Pancreas (tissue), 10 donors: ENCODE measurements around the gene PRR5. TPM values are rescaled to one million over a fixed set of nuclear protein-coding genes. Genes with fewer than 3 reads are reported as not detected.
A peak's percentile ranks its signal among the peaks of the same experiment; 100 is the strongest.

Experiments
- ATAC-seq, 4 donors: fragments of 200-7000 bp; cut with Tn5 transposase; one replicate each; pipeline versions ENCODE4 v1.8.0 to v1.9.1; 2020; ENCODE audit warnings: mild to moderate bottlenecking in 4 of 4, moderate library complexity in 4 of 4
- DNase-seq, 6 donors: peaks; one replicate each; pipeline ENCODE4 v3.0.0-alpha.2; 2020
- FAIRE-seq: peaks from 2 replicates; lab custom pipeline; 2012; peaks lifted over from hg19 to GRCh38; lab: Jason Lieb, UNC
- H3K27ac ChIP-seq, 4 donors: fragments of 200-600 bp; sonication (generic); 1 replicate in 3 of 4; 2 replicates in 1 of 4; pipeline versions ENCODE4 v1.5.0 to v1.8.0; 2020
- H3K27me3 ChIP-seq, 4 donors: fragments of 200-600 bp; one replicate each; pipeline ENCODE4 v1.8.0; 2021
- H3K36me3 ChIP-seq, 3 donors: fragments of 200-600 bp; sonication (generic) in 1 of 3; one replicate each; pipeline versions ENCODE4 v1.5.0 to v1.8.0; 2020 to 2021
- H3K4me1 ChIP-seq, 3 donors: fragments of 200-600 bp; one replicate each; pipeline ENCODE4 v1.8.0; 2021
- H3K4me3 ChIP-seq, 4 donors: fragments of 200-600 bp; sonication (generic) in 2 of 4; one replicate each; pipeline versions ENCODE4 v1.5.0 to v1.8.0; 2020 to 2021
- H3K9me3 ChIP-seq, 4 donors: fragments of 200-600 bp; one replicate each; pipeline ENCODE4 v1.8.0; 2021
- CTCF ChIP-seq, 4 donors: fragments of 200-600 bp; sonication (generic) in 3 of 4; IDR thresholded peaks; one replicate each; pipeline versions ENCODE4 v1.5.0 to v1.8.0; 2021; ENCODE audit warnings: antibody characterized with exemption in 4 of 4
- WGBS, 2 donors: extraction: QIAGEN DNeasy Blood & Tissue Kit; methylation state at CpG; one replicate each; pipeline ENCODE4 v1.1.7; 2013; 5-methylcytosine and 5-hydroxymethylcytosine counted together
- intact Hi-C, 3 donors: fragments of 100-400 bp; cut with DNase I; formaldehyde crosslinking; loops; one replicate each; pipeline versions ENCODE4 v1.11.1 to v1.14.2; 2022
- polyA plus RNA-seq, 2 donors: library from polyadenylated mRNA; stranded (reverse); fragments of 200-250 nt; gene quantifications; one replicate each; pipeline ENCODE4 v1.2.3, GENCODE V29; 2013
- total RNA-seq, 6 donors: library from RNA; stranded (reverse); fragmentation: NEBNext Ultra II Directional in 4 of 6; extraction: Animal tissue kit (Norgen Biotek cat#: 25700) in 4 of 6; gene quantifications; one replicate each; pipeline versions ENCODE4 v1.2.1 to v1.2.4, GENCODE V29; 2021 to 2023
- donor health status: healthy with polysubstance abuse.
- donor health status: DM: no; HTN: no; CAD: no; lungs with moderate emphysema.
- donor health status: DM: no; HTN: no; CAD: no.
- donor health status: control.
- donor health status: control.
- donor health status: Bipolar disorder and iron deficiency.
- donor health status: DM: yes; HTN: yes; CAD: no.
- donor health status: DM: no; HTN: no; CAD: no.
- donor health status: DM: no; HTN: no; CAD: no.
- donor health status: DM: yes; HTN: yes; CAD: no.

The PRR5 gene
- total and polyA plus RNA-seq, 8 donors, result 7.0 to 23.0 (median 10.1) TPM

GRCh38 chr22:44680481-44680894 lies 21.5 kb upstream of the PRR5 start:
- no peaks in the 10 kb centered on the region for H3K4me1 ChIP-seq
- 39 to 57% methylated on average over 6 to 7 of the region's 7 CpGs for WGBS, 2 donors
- no peak for DNase-seq
- H3K36me3 ChIP-seq, result no peaks in the 10 kb centered on the region
- H3K27ac ChIP-seq, result no peak overlapping the region
- no peak for FAIRE-seq
- intact Hi-C loops, result no loop called here
- H3K9me3 ChIP-seq, result no peaks in the 10 kb centered on the region
- no peak for TF ChIP-seq CTCF (IDR thresholded peaks at IDR 0.05)
- no peak overlapping the region for H3K4me3 ChIP-seq
- no peak for ATAC-seq
- no peaks in the 10 kb centered on the region for H3K27me3 ChIP-seq

- DNase-seq (no peak), ATAC-seq (no peak), FAIRE-seq (no peak)
- Histone ChIP-seq H3K36me3 (no peaks in the 10 kb centered on the region), H3K27me3 (no peaks in the 10 kb centered on the region), H3K9me3 (no peaks in the 10 kb centered on the region), H3K27ac (no peak overlapping the region), H3K4me3 (no peak overlapping the region), H3K4me1 (no peaks in the 10 kb centered on the region)
- intact Hi-C loops, result no loop called here
- 77 to 94% methylated on average over 11 of the region's 11 CpGs for WGBS, 2 donors
- no peak for TF ChIP-seq CTCF (IDR thresholded peaks at IDR 0.05)
Measured at GRCh38 chr22:44682556-44683168, 19.3 kb upstream of the PRR5 start.

GRCh38 chr22:44683237-44683636 lies 18.8 kb upstream of the PRR5 start:
- intact Hi-C loops, result no loop called here
- H3K4me1 ChIP-seq, result no peaks in the 10 kb centered on the region
- H3K36me3 ChIP-seq, result no peaks in the 10 kb centered on the region
- 63 to 73% methylated on average over 5 of the region's 5 CpGs for WGBS, 2 donors
- TF ChIP-seq CTCF (IDR thresholded peaks at IDR 0.05), result no peak
- H3K27me3 ChIP-seq, result no peaks in the 10 kb centered on the region
- ATAC-seq (no peak), DNase-seq (no peak), FAIRE-seq (no peak)
- no peak overlapping the region for H3K27ac ChIP-seq
- H3K4me3 ChIP-seq, result no peak overlapping the region
- H3K9me3 ChIP-seq, result no peaks in the 10 kb centered on the region

- Histone ChIP-seq H3K27me3 (no peaks in the 10 kb centered on the region), H3K4me3 (no peak overlapping the region), H3K27ac (no peak overlapping the region), H3K9me3 (no peaks in the 10 kb centered on the region), H3K36me3 (no peaks in the 10 kb centered on the region), H3K4me1 (no peaks in the 10 kb centered on the region)
- FAIRE-seq (no peak), ATAC-seq (no peak), DNase-seq (peak in 1 of 6 donors; percentile 57)
- TF ChIP-seq CTCF (IDR thresholded peaks at IDR 0.05), result no peak
- WGBS, 2 donors, result 70 to 77% methylated on average over 8 of the region's 8 CpGs
- intact Hi-C loops, result no loop called here
Measured at GRCh38 chr22:44683881-44684280, 18.1 kb upstream of the PRR5 start.
